ENCODE results near the gene TBK1. TPM values are rescaled to one million over a fixed set of nuclear protein-coding genes. Genes with fewer than 3 reads are reported as not detected.

TBK1 gene
- total RNA-seq, 2 experiments from 2014 or later = 22.7 to 29.5 TPM

DNA sequence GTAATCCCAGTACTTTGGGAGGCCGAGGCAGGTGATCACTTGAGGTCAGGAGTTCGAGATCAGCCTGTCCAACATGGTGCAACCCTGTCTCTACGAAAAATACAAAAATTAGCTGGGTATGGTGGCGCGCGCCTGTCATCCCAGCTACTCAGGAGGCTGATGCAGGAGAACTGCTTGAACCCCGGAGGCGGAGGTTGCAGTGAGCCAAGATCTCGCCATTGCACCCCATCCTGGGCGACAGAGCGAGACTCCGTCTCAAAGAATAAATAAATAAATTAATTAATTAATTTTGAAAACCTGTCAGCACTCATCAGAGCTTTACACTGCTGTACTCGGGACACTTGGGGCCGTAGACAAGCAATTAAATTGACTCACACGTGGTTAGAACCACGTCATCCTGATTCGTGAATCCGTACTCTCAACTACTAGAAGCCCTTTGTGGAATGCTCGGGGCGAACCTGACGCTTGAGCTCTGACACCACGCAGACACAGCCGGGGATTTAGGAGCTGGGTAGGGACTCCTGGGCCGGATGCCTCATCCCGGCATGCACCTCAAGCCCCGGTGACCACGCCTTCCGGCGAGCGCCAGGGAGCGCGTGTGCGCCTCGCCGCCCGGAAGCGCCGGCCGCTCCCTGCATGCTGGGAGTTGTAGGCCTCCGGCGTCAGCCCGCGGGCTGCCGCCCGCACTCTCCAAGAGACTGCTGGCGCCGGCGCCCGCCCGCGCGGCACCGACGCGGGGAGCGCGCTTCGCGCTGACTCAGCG is 48.0 kb upstream of the TBK1 start, which contains the start of gene XPOT:
XPOT (plus strand) TSS at position 686 of the 763 bp plus-strand sequence. CDS start 5,644 bp downstream, outside the sequence.
- TSS peak; percentile 96 for BruUV-seq (replicated peaks)
- H3K9me3 ChIP-seq (ENCODE audit: low read length) = no peaks in the 10 kb centered on the region
- intact Hi-C loops (cut with micrococcal nuclease; ENCODE audit: unreplicated experiment) = loop anchor here (1.0 to 2.0 kb wide), 4 partner anchors 48 to 623 kb away; partner anchors contain the start of genes KICS2, RASSF3 and TBK1
- peak within 1 kb of the TSS; percentile 98 for H3K4me3 ChIP-seq (ENCODE audit: low read depth, low read length, poor library complexity, severe bottlenecking)
- H3K36me3 ChIP-seq (ENCODE audit: insufficient read depth, low read length) = peaks cover 27% of the 10 kb centered on the region
- CTCF ChIA-PET (ENCODE audit: unreplicated experiment) = no interaction called here
- peak within 1 kb of the TSS; percentile 89 for H3K27ac ChIP-seq (ENCODE audit: low read depth, low read length, poor library complexity, severe bottlenecking)
- H4K20me1 ChIP-seq (ENCODE audit: insufficient read depth, low read length) = peaks cover 4% of the 10 kb centered on the region; the same call in 1 of the 2 replicates
- no peak for TF ChIP-seq EZH2phosphoT487 (IDR thresholded peaks at IDR 0.05; ENCODE audit: borderline replicate concordance, low read depth, low read length)
- TF ChIP-seq, protein P1, sequence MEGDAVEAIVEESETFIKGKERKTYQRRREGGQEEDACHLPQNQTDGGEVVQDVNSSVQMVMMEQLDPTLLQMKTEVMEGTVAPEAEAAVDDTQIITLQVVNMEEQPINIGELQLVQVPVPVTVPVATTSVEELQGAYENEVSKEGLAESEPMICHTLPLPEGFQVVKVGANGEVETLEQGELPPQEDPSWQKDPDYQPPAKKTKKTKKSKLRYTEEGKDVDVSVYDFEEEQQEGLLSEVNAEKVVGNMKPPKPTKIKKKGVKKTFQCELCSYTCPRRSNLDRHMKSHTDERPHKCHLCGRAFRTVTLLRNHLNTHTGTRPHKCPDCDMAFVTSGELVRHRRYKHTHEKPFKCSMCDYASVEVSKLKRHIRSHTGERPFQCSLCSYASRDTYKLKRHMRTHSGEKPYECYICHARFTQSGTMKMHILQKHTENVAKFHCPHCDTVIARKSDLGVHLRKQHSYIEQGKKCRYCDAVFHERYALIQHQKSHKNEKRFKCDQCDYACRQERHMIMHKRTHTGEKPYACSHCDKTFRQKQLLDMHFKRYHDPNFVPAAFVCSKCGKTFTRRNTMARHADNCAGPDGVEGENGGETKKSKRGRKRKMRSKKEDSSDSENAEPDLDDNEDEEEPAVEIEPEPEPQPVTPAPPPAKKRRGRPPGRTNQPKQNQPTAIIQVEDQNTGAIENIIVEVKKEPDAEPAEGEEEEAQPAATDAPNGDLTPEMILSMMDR (conservative IDR thresholded peaks at IDR 0.05; ENCODE audit: low read length) = no peak
- H3K9me2 ChIP-seq (ENCODE audit: insufficient read depth, low read length) = no peaks in the 10 kb centered on the region
- DNase-seq (ENCODE audit: low spot score) = peak; percentile 97
- H2AFZ ChIP-seq (ENCODE audit: low read length) = peak within 1 kb of the TSS; percentile 84
- H3K4me2 ChIP-seq (ENCODE audit: low read length) = peak within 1 kb of the TSS; percentile 94
- POLR2A ChIA-PET = interaction anchor here (0.6 to 1.2 kb wide), 5 partner anchors 12 to 1776 kb away, joined by 3 to 6 read pairs (median 4); no protein-coding TSS in a partner anchor
- H3K4me1 ChIP-seq (ENCODE audit: insufficient read depth, low read length, poor library complexity, severe bottlenecking) = peaks cover 21% of the 10 kb centered on the region
- H3K79me2 ChIP-seq (ENCODE audit: insufficient read depth, low read depth, low read length) = peaks cover 42% of the 10 kb centered on the region

DNA sequence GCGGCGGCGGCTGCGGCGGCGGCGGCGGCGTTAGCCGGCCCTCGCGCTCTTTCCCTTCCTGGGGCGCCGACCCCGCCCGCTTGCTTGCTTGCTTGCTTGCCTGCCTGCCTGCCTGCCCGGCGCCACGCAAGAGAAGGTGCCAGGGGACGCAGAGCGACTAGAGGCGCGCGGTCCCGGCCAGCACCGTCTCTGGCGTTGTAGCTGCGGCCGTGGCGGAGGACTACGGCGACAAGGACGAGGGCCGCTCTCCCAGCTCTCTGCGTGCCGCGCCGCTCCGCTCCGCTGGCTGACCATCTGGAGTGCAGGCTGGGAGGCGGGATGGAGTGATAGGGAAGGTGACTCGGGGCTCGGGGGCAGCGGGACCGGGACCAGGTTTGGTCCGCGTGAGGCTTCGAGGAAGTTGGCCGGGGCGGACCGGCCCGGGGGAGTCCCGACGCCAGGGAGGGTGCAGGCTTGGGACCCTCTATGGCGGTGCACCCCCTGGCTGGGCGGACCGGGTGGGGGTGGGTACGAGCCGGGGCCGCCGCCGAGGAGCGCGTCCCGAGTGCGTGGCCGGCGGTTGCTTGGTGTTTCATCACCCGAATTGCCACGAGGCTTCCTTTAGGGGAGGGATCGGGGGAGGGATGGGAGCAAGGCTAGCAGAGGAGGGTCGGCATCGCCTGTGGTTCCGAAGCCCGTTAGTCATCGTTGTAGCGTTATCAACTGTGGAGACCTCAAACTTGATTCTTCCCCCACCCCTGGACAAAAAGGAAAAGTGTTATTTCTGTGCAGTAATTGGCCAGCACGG is 47.3 kb upstream of the TBK1 start:
- peaks cover 29% of the 10 kb centered on the region for H3K36me3 ChIP-seq (ENCODE audit: insufficient read depth, low read length)
- peak overlapping the region; percentile 98 for H3K4me3 ChIP-seq (ENCODE audit: low read depth, low read length, poor library complexity, severe bottlenecking)
- H4K20me1 ChIP-seq (ENCODE audit: insufficient read depth, low read length) = peaks cover 4% of the 10 kb centered on the region; the same call in 1 of the 2 replicates
- BruUV-seq (replicated peaks) = no TSS peak
- peak; percentile 82 for DNase-seq (ENCODE audit: low spot score)
- H3K79me2 ChIP-seq (ENCODE audit: insufficient read depth, low read depth, low read length) = peaks cover 50% of the 10 kb centered on the region
- peak overlapping the region; percentile 67 for H2AFZ ChIP-seq (ENCODE audit: low read length)
- ChIA-PET POLR2A (interaction anchor here (0.6 to 1.2 kb wide), 6 partner anchors 11 to 1777 kb away, joined by 3 to 6 read pairs (median 4); no protein-coding TSS in a partner anchor), CTCF (ENCODE audit: unreplicated experiment) (no interaction called here)
- peak overlapping the region; percentile 94 for H3K4me2 ChIP-seq (ENCODE audit: low read length)
- intact Hi-C loops (cut with micrococcal nuclease; ENCODE audit: unreplicated experiment) = loop anchor here (1.0 to 2.0 kb wide), 4 partner anchors 48 to 624 kb away; partner anchors contain the start of genes KICS2, RASSF3 and TBK1
- H3K9me3 ChIP-seq (ENCODE audit: low read length) = no peaks in the 10 kb centered on the region
- no peaks in the 10 kb centered on the region for H3K9me2 ChIP-seq (ENCODE audit: insufficient read depth, low read length)
- TF ChIP-seq EZH2phosphoT487 (IDR thresholded peaks at IDR 0.05; ENCODE audit: borderline replicate concordance, low read depth, low read length) = no peak
- TF ChIP-seq, protein P1 (conservative IDR thresholded peaks at IDR 0.05; ENCODE audit: low read length) = no peak
- peaks cover 21% of the 10 kb centered on the region for H3K4me1 ChIP-seq (ENCODE audit: insufficient read depth, low read length, poor library complexity, severe bottlenecking)
- H3K27ac ChIP-seq (ENCODE audit: low read depth, low read length, poor library complexity, severe bottlenecking) = peak overlapping the region; percentile 89

All from OCI-LY7 (cell line).